SK-N-SH treated with all-trans-retinoic acid at 6 μM for 48 hours (cell line): ENCODE measurements around the gene WDR87.
A peak's percentile ranks its signal among the peaks of the same experiment; 100 is the strongest.

ENCODE experiments used
- ATAC-seq: fragments of 200-7000 bp; cut with Tn5 transposase; 3 replicates; pipeline ENCODE4 v1.9.1; 2020; ENCODE audit warnings: mild to moderate bottlenecking, moderate library complexity
- CREB5 ChIP-seq: fragments of 250-450 bp; sonication (Bioruptor Pico); IDR thresholded peaks from 2 replicates; pipeline ENCODE4 v1.5.1; 2020; ENCODE audit warnings: low read depth, mild to moderate bottlenecking, moderate library complexity
- CSDC2 ChIP-seq: fragments of 250-450 bp; sonication (Bioruptor Pico); IDR thresholded peaks from 2 replicates; pipeline ENCODE4 v1.5.0; 2020; ENCODE audit warnings: mild to moderate bottlenecking, moderate library complexity
- CSRNP3 ChIP-seq: fragments of 250-450 bp; sonication (Bioruptor Pico); IDR thresholded peaks from 2 replicates; pipeline ENCODE4 v1.5.1; 2021; ENCODE audit warnings: mild to moderate bottlenecking, moderate library complexity
- ISL1 ChIP-seq: fragments of 250-450 bp; sonication (Bioruptor Pico); IDR thresholded peaks from 2 replicates; pipeline ENCODE4 v2.1.2; 2022; ENCODE audit warnings: mild to moderate bottlenecking, moderate library complexity
- OSR1 ChIP-seq: fragments of 250-450 bp; sonication (Bioruptor Pico); IDR thresholded peaks from 2 replicates; pipeline ENCODE4 v1.8.0; 2022; ENCODE audit warnings: moderate library complexity, mild to moderate bottlenecking, inconsistent platforms
- PATZ1 ChIP-seq: fragments of 250-450 bp; sonication (Bioruptor Pico); IDR thresholded peaks from 2 replicates; pipeline ENCODE4 v1.8.0; 2020; ENCODE audit warnings: mild to moderate bottlenecking, moderate library complexity, borderline replicate concordance
- PPARA ChIP-seq: fragments of 250-450 bp; sonication (Bioruptor Pico); IDR thresholded peaks from 2 replicates; pipeline ENCODE4 v1.5.0; 2020; ENCODE audit warnings: mild to moderate bottlenecking, borderline replicate concordance
- RARB ChIP-seq: fragments of 250-450 bp; sonication (Bioruptor Pico); IDR thresholded peaks from 2 replicates; pipeline ENCODE4 v1.8.0; 2021; ENCODE audit warnings: mild to moderate bottlenecking, moderate library complexity
- SNAI2 ChIP-seq: fragments of 250-450 bp; sonication (Bioruptor Pico); IDR thresholded peaks from 2 replicates; pipeline ENCODE4 v1.5.0; 2020; ENCODE audit warnings: mild to moderate bottlenecking, moderate library complexity
- TOX ChIP-seq: fragments of 250-450 bp; sonication (Bioruptor Pico); IDR thresholded peaks from 2 replicates; pipeline ENCODE4 v1.8.0; 2021; ENCODE audit warnings: mild to moderate bottlenecking, moderate library complexity, borderline replicate concordance
- ZC3H10 ChIP-seq: fragments of 250-450 bp; sonication (Bioruptor Pico); IDR thresholded peaks from 2 replicates; pipeline ENCODE4 v1.5.1; 2021; ENCODE audit warnings: mild to moderate bottlenecking, moderate library complexity
- ZFP30 ChIP-seq: fragments of 450-650 bp; formaldehyde crosslinking; IDR thresholded peaks from 2 replicates; pipeline ENCODE4 v1.5.0; 2022; ENCODE audit warnings: mild to moderate bottlenecking, moderate library complexity
- ZNF565 ChIP-seq: fragments of 450-650 bp; formaldehyde crosslinking; conservative IDR thresholded peaks from 2 replicates; pipeline ENCODE4 v1.5.0; 2020; ENCODE audit warnings: low read depth, mild to moderate bottlenecking, moderate library complexity
- ZNF70 ChIP-seq: fragments of 450-650 bp; formaldehyde crosslinking; IDR thresholded peaks from 2 replicates; pipeline ENCODE4 v1.5.0; 2020; ENCODE audit warnings: mild to moderate bottlenecking, moderate library complexity
- ZNF8 ChIP-seq: fragments of 450-650 bp; formaldehyde crosslinking; IDR thresholded peaks from 2 replicates; pipeline ENCODE4 v1.5.0; 2020; ENCODE audit warnings: mild to moderate bottlenecking, moderate library complexity
- TF ChIP-seq, protein P1 (sequence below): fragments of 250-450 bp; sonication (Bioruptor Pico); IDR thresholded peaks from 2 replicates; pipeline ENCODE4 v1.8.0; 2021; ENCODE audit warnings: low read depth, mild to moderate bottlenecking, moderate library complexity, borderline replicate concordance
- TF ChIP-seq, protein P2 (sequence below): fragments of 250-450 bp; sonication (Bioruptor Pico); IDR thresholded peaks from 2 replicates; pipeline ENCODE4 v1.5.0; 2020; ENCODE audit warnings: mild to moderate bottlenecking, moderate library complexity

The WDR87 gene

DNA sequence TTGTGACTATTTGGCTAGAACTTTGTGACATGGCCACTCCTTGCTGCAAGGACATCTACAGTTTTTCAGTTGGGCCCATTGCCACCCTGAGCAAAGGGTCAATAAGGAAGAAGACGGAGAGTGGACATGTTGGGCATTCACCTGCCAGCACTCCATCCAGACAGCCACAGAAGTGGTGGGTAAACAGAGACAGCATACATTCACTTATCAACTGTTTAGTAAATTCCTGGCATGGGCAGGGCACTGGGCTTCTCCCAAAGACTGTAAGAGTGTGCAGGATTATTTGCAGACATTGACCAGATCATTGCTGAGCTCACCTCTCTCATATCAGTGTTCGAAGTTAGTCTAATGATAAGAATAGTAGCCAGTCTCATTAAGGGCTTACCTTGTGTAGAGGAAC, 29.8 kb upstream of the WDR87 start:
- no peak for TF ChIP-seq RARB (CRISPR knock-in tag)
- no peak for ATAC-seq

DNA sequence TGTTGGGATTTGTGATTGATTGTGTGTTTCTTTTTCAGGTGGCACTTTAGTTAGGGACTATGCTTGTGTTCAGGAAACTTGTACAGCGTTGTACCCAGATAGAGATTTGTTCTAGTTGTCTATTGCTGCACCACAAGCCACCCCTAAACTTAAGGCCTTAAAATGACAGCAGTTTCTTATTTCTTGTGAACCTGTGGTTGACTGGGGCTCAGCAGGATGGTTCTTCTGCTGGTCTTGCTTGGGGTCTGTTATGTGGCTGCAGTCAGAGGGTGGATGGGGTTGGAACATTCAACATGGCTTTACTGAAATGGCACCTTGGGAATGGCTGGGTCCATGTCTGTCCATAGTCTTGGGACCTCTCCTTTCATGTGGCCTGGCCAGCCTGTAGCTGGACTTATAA, 28.9 kb upstream of the WDR87 start:
- no peak for TF ChIP-seq CSDC2 (CRISPR knock-in tag)
- TF ChIP-seq, protein P1, sequence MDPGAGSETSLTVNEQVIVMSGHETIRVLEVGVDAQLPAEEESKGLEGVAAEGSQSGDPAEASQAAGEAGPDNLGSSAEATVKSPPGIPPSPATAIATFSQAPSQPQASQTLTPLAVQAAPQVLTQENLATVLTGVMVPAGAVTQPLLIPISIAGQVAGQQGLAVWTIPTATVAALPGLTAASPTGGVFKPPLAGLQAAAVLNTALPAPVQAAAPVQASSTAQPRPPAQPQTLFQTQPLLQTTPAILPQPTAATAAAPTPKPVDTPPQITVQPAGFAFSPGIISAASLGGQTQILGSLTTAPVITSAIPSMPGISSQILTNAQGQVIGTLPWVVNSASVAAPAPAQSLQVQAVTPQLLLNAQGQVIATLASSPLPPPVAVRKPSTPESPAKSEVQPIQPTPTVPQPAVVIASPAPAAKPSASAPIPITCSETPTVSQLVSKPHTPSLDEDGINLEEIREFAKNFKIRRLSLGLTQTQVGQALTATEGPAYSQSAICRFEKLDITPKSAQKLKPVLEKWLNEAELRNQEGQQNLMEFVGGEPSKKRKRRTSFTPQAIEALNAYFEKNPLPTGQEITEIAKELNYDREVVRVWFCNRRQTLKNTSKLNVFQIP (CRISPR knock-in tag): no peak
- TF ChIP-seq CSRNP3 (CRISPR knock-in tag): no peak
- TF ChIP-seq ZC3H10 (CRISPR knock-in tag): no peak
- TF ChIP-seq PATZ1 (CRISPR knock-in tag): no peak
- TF ChIP-seq, protein P2, sequence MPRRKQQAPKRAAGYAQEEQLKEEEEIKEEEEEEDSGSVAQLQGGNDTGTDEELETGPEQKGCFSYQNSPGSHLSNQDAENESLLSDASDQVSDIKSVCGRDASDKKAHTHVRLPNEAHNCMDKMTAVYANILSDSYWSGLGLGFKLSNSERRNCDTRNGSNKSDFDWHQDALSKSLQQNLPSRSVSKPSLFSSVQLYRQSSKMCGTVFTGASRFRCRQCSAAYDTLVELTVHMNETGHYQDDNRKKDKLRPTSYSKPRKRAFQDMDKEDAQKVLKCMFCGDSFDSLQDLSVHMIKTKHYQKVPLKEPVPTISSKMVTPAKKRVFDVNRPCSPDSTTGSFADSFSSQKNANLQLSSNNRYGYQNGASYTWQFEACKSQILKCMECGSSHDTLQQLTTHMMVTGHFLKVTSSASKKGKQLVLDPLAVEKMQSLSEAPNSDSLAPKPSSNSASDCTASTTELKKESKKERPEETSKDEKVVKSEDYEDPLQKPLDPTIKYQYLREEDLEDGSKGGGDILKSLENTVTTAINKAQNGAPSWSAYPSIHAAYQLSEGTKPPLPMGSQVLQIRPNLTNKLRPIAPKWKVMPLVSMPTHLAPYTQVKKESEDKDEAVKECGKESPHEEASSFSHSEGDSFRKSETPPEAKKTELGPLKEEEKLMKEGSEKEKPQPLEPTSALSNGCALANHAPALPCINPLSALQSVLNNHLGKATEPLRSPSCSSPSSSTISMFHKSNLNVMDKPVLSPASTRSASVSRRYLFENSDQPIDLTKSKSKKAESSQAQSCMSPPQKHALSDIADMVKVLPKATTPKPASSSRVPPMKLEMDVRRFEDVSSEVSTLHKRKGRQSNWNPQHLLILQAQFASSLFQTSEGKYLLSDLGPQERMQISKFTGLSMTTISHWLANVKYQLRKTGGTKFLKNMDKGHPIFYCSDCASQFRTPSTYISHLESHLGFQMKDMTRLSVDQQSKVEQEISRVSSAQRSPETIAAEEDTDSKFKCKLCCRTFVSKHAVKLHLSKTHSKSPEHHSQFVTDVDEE (CRISPR knock-in tag): no peak
- no peak for TF ChIP-seq CREB5 (CRISPR knock-in tag)

DNA sequence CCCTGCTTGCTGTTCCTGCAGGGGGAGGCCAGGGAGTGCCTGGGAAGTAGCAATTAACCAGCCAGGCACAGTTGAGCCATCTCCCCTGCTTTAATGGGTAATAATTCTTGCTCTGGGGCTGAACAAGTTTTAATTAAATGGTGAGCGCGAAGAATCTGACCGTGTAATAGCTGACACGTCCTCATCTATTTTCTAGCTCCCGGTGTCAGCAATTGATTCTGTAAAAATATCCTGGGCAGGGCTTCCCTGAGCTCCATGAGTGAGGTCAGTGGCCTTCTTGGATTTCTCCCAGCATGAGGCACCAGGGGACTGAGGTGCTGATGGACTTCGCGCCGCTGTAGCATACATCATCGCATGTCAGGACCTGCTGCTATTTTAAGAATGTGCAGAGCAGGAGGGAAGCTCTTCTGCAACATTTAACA, 27.6 kb upstream of the WDR87 start:
- TF ChIP-seq CSDC2 (CRISPR knock-in tag) (no peak), PPARA (no peak), TOX (no peak), ZFP30 (CRISPR knock-in tag) (no peak), RARB (CRISPR knock-in tag) (no peak), ISL1 (CRISPR knock-in tag) (no peak), ZNF565 (CRISPR knock-in tag) (no peak), SNAI2 (CRISPR knock-in tag) (no peak), PATZ1 (CRISPR knock-in tag) (no peak), ZNF8 (CRISPR knock-in tag) (no peak), OSR1 (CRISPR knock-in tag) (no peak), CSRNP3 (CRISPR knock-in tag) (no peak), ZNF70 (CRISPR knock-in tag) (no peak)
- TF ChIP-seq, protein P1 (CRISPR knock-in tag): no peak
- ATAC-seq: peak; percentile 30

More for the DNA sequence above, 28.9 kb upstream of the WDR87 start:
- ATAC-seq: no peak
